HCT116 (cell line): ENCODE results near the gene NUBPL. TPM values are rescaled to one million over a fixed set of nuclear protein-coding genes. Genes with fewer than 3 reads are reported as not detected.

Experiments used
- ATAC-seq: fragments of 200-7000 bp; cut with Tn5 transposase; 2 replicates; pipeline ENCODE4 v1.9.1; 2020; ENCODE audit warnings: mild to moderate bottlenecking, moderate library complexity
- BruUV-seq: library from RNA; stranded (reverse); fragments of 400-500 nt; replicated peaks from 2 replicates; lab custom pipeline; 2021; lab: Mats Ljungman, UMichigan
- CTCF ChIA-PET: fragments of 300-600 bp; sonication (Branson Sonifier 250); formaldehyde crosslinking; loops from one replicate; lab custom pipeline; 2021; ENCODE audit warnings: antibody characterized with exemption; lab: Charles Lee
- POLR2A ChIA-PET: fragments of 300-600, 350-600 bp; sonication (Branson Sonifier 250); formaldehyde crosslinking; loops from one replicate; lab custom pipeline; 2021; ENCODE audit warnings: antibody characterized with exemption; lab: Charles Lee
- RAD21 ChIA-PET, 2 experiments: fragments of 300-600 bp; sonication (Branson Sonifier 250); formaldehyde crosslinking; loops; one replicate each; lab custom pipeline; 2023; ENCODE audit warnings: low total read pairs in 2 of 2; ENCODE audit not compliant: uncharacterized antibody in 2 of 2, unreplicated experiment in 2 of 2, low non-redundant PET in 1 of 2; lab: Charles Lee
- DNase-seq: peaks from one replicate; pipeline ENCODE4 v3.0.0-alpha.2; 2010; ENCODE audit warnings: low read depth, low spot score
- H2AFZ ChIP-seq: fragments of 200-600 bp; shearing (Covaris generic), sonication (generic); 2 replicates; pipeline ENCODE4 v1.6.1; 2017; ENCODE audit warnings: low read depth, mixed run types, mixed read lengths, antibody characterized with exemption, low read length; ENCODE audit not compliant: poor library complexity, severe bottlenecking
- H3K27ac ChIP-seq: 2 replicates; pipeline ENCODE4 v1.5.1; 2012; ENCODE audit warnings: low read depth, low read length
- H3K27me3 ChIP-seq: fragments of 200-600 bp; sonication (generic); 2 replicates; pipeline ENCODE4 v1.6.1; 2016; ENCODE audit warnings: mixed run types, low read length, mixed read lengths; ENCODE audit not compliant: insufficient read depth
- H3K36me3 ChIP-seq, 2 experiments: fragments of 200-500 bp in 1 of 2; fragments of 200-600 bp in 1 of 2; sonication (Bioruptor generic) in 1 of 2; sonication (generic) in 1 of 2; 2 replicates each; pipeline versions ENCODE4 v1.5.1 to v1.6.1; 2014 to 2016; ENCODE audit warnings: low read length in 2 of 2, inconsistent platforms in 1 of 2, mixed read lengths in 1 of 2, mixed run types in 1 of 2; ENCODE audit not compliant: insufficient read depth in 2 of 2, control insufficient read depth in 1 of 2
- H3K4me1 ChIP-seq, 2 experiments: fragments of 200-600 bp in 1 of 2; sonication (generic) in 1 of 2; 2 replicates each; pipeline versions ENCODE4 v1.5.1 to v1.6.1; 2012 to 2017; ENCODE audit warnings: low read length in 2 of 2, inconsistent platforms in 1 of 2, mild to moderate bottlenecking in 1 of 2, mixed read lengths in 1 of 2, mixed run types in 1 of 2, moderate library complexity in 1 of 2; ENCODE audit not compliant: insufficient read depth in 2 of 2, control insufficient read depth in 1 of 2
- H3K4me2 ChIP-seq: fragments of 200-600 bp; sonication (generic); 2 replicates; pipeline ENCODE4 v1.6.1; 2017; ENCODE audit warnings: mixed run types, low read length, mixed read lengths
- H3K4me3 ChIP-seq, 2 experiments: fragments of 200-600 bp in 1 of 2; sonication (generic) in 1 of 2; replicated peaks in 1 of 2; 2 replicates each; pipeline ENCODE4 v1.5.1; 2011 to 2016; ENCODE audit warnings: low read length in 2 of 2, control low read depth in 1 of 2, low read depth in 1 of 2, mild to moderate bottlenecking in 1 of 2, mixed read lengths in 1 of 2, mixed run types in 1 of 2
- H3K79me2 ChIP-seq: fragments of 200-600 bp; sonication (generic); 2 replicates; pipeline ENCODE4 v1.6.1; 2017; ENCODE audit warnings: mild to moderate bottlenecking, mixed run types, low read length, moderate library complexity, mixed read lengths; ENCODE audit not compliant: insufficient read depth
- H3K9ac ChIP-seq: fragments of 200-600 bp; sonication (generic); 2 replicates; pipeline ENCODE4 v1.6.1; 2016; ENCODE audit warnings: low read length, mixed read lengths
- H3K9me2 ChIP-seq: fragments of 200-600 bp; sonication (generic), shearing (Covaris generic); 2 replicates; pipeline ENCODE4 v1.6.1; 2017; ENCODE audit warnings: mixed run types, mild to moderate bottlenecking, moderate library complexity; ENCODE audit not compliant: insufficient read depth
- H3K9me3 ChIP-seq, 2 experiments: fragments of 200-500 bp in 1 of 2; fragments of 200-600 bp in 1 of 2; sonication (Bioruptor generic) in 1 of 2; sonication (generic) in 1 of 2; 2 replicates each; pipeline ENCODE4 v1.6.1; 2014 to 2017; ENCODE audit warnings: low read length in 2 of 2, mixed read lengths in 2 of 2, inconsistent platforms in 1 of 2, low read depth in 1 of 2, mild to moderate bottlenecking in 1 of 2, mixed run types in 1 of 2, moderate library complexity in 1 of 2; ENCODE audit not compliant: control insufficient read depth in 1 of 2, insufficient read depth in 1 of 2
- H4K20me1 ChIP-seq: fragments of 200-600 bp; sonication (generic), shearing (Covaris generic); 2 replicates; pipeline ENCODE4 v1.6.1; 2017; ENCODE audit warnings: mixed run types, mild to moderate bottlenecking, moderate library complexity; ENCODE audit not compliant: insufficient read depth
- EGR1 ChIP-seq: IDR thresholded peaks from 2 replicates; pipeline ENCODE4 v1.6.1; 2012; ENCODE audit warnings: low read depth
- POLR2A ChIP-seq: IDR thresholded peaks from 2 replicates; pipeline ENCODE4 v1.7.0; 2011; ENCODE audit warnings: borderline replicate concordance; ENCODE audit not compliant: insufficient read depth, insufficient read length; ENCODE audit errors: extremely low read depth
- REST ChIP-seq: IDR thresholded peaks from 2 replicates; pipeline ENCODE4 v1.6.1; 2012; ENCODE audit warnings: low read depth
- SRF ChIP-seq: IDR thresholded peaks from 2 replicates; pipeline ENCODE4 v1.6.1; 2012; ENCODE audit warnings: low read depth
- ZBTB33 ChIP-seq: IDR thresholded peaks from 2 replicates; pipeline ENCODE4 v1.6.1; 2011; ENCODE audit warnings: mild to moderate bottlenecking, low read length, moderate library complexity; ENCODE audit not compliant: insufficient replicate concordance; ENCODE audit errors: extremely low read depth
- intact Hi-C: fragments of 100-400 bp; cut with micrococcal nuclease; formaldehyde crosslinking; loops from 2 replicates; pipeline ENCODE4 v1.10.0; 2022
- total RNA-seq: library from RNA; stranded (reverse); gene quantifications from one replicate; pipeline ENCODE4 v1.2.1, GENCODE V29; 2021; ENCODE audit not compliant: unreplicated experiment

NUBPL gene
- total RNA-seq, 1 experiment from 2014 or later = 11.3 TPM

- no peak for ATAC-seq
- CTCF ChIA-PET = no interaction called here
- TF ChIP-seq EGR1 = no peak
- TF ChIP-seq REST = no peak
- no peak for TF ChIP-seq ZBTB33
- TF ChIP-seq SRF = no peak
- TF ChIP-seq POLR2A = no peak
Observed at GRCh38 chr14:31702130-31702529, 140.9 kb downstream of the NUBPL start.

More at GRCh38 chr14:31702130-31702529, 140.9 kb downstream of the NUBPL start:
- Histone ChIP-seq H3K4me2 (no peak overlapping the region), H4K20me1 (no peaks in the 10 kb centered on the region), H3K9me3 (no peaks in the 10 kb centered on the region), H3K27me3 (no peaks in the 10 kb centered on the region), H3K9me2 (no peaks in the 10 kb centered on the region), H3K27ac (no peak overlapping the region), H3K36me3 (0 out of 4 replicates have a peak, but pooled peaks cover 0 to 2% of the 10 kb centered on the region in 2 experiments), H3K4me1 (no peaks in the 10 kb centered on the region), H3K9ac (no peak overlapping the region), H3K79me2 (no peaks in the 10 kb centered on the region), H3K4me3 (no peak overlapping the region), H2AFZ (no peak overlapping the region)
- RAD21 ChIA-PET = no interaction called here
- intact Hi-C loops = no loop called here
- DNase-seq = no peak
- BruUV-seq = no TSS peak
- POLR2A ChIA-PET = no interaction called here
